Immature natural killer cell (primary cell): ENCODE results near the gene IL15RA. TPM values are rescaled to one million over a fixed set of nuclear protein-coding genes. Genes with fewer than 3 reads are reported as not detected.
"Not testable (repeated sequence)": the region's sequence is repeated elsewhere in the genome, so short reads cannot be mapped to it uniquely, and the experiment has no call there.

Experiments
- DNase-seq, 3 donors: peaks; one replicate each; pipeline ENCODE4 v3.0.0; 2022; ENCODE audit warnings: mixed read lengths in 1 of 3
- H3K27ac Mint-ChIP-seq, 6 donors: one replicate each; pipeline ENCODE4 v1.8.0; 2020; ENCODE audit warnings: mixed read lengths in 6 of 6, mild to moderate bottlenecking in 5 of 6, inconsistent platforms in 4 of 6, moderate library complexity in 3 of 6
- H3K27me3 Mint-ChIP-seq, 3 donors: one replicate each; pipeline ENCODE4 v1.8.0; 2020 to 2021; ENCODE audit warnings: low read depth in 3 of 3, mild to moderate bottlenecking in 3 of 3, mixed read lengths in 3 of 3, moderate library complexity in 3 of 3, inconsistent platforms in 1 of 3
- H3K36me3 Mint-ChIP-seq, 3 donors: one replicate each; pipeline ENCODE4 v1.8.0; 2020; ENCODE audit warnings: mixed read lengths in 3 of 3, inconsistent platforms in 2 of 3, mild to moderate bottlenecking in 2 of 3
- H3K4me1 Mint-ChIP-seq, 2 donors: one replicate each; pipeline ENCODE4 v1.8.0; 2020; ENCODE audit warnings: inconsistent platforms in 2 of 2, mild to moderate bottlenecking in 2 of 2, mixed read lengths in 2 of 2, moderate library complexity in 1 of 2
- H3K4me3 Mint-ChIP-seq, 5 donors: one replicate each; pipeline ENCODE4 v1.8.0; 2020; ENCODE audit warnings: mild to moderate bottlenecking in 5 of 5, mixed read lengths in 5 of 5, inconsistent platforms in 3 of 5, moderate library complexity in 3 of 5
- H3K9me3 Mint-ChIP-seq, 6 donors: one replicate each; pipeline ENCODE4 v1.8.0; 2020; ENCODE audit warnings: mild to moderate bottlenecking in 6 of 6, mixed read lengths in 6 of 6, inconsistent platforms in 4 of 6, moderate library complexity in 3 of 6
- polyA plus RNA-seq, 3 donors: library from polyadenylated mRNA; unstranded; fragments of 300-500 nt; fragmentation: Illumina TruSeq; gene quantifications; one replicate each; pipeline ENCODE4 v1.2.3, GENCODE V29; 2021

Gene IL15RA
- polyA plus RNA-seq, 3 donors from 2014 or later, result 7.4 to 22.6 (median 14.4) TPM

GRCh38 chr10:5908676-5909075 is 68.7 kb downstream of the IL15RA start:
- H3K9me3 Mint-ChIP-seq, H3K27me3 Mint-ChIP-seq, DNase-seq, H3K27ac Mint-ChIP-seq, H3K4me3 Mint-ChIP-seq: not testable (repeated sequence)
- H3K4me1 Mint-ChIP-seq, result peaks cover 8 to 11% of the 10 kb centered on the region in 2 donors
- H3K36me3 Mint-ChIP-seq, result peaks cover 35 to 48% (median 43%) of the 10 kb centered on the region in 3 donors

GRCh38 chr10:5906651-5907050 is 70.7 kb downstream of the IL15RA start:
- peaks cover 9 to 11% of the 10 kb centered on the region in 2 donors for H3K4me1 Mint-ChIP-seq
- H3K27ac Mint-ChIP-seq, result no peak overlapping the region
- H3K4me3 Mint-ChIP-seq, result no peak overlapping the region
- H3K36me3 Mint-ChIP-seq, result peaks cover 24 to 38% (median 34%) of the 10 kb centered on the region in 3 donors
- no peaks in the 10 kb centered on the region for H3K9me3 Mint-ChIP-seq
- H3K27me3 Mint-ChIP-seq, result peaks cover 0 to 2% (median 0%) of the 10 kb centered on the region in 3 donors
- DNase-seq, result no peak

- Mint-ChIP-seq H3K9me3 (no peaks in the 10 kb centered on the region), H3K4me1 (peaks cover 9 to 11% of the 10 kb centered on the region in 2 donors), H3K27me3 (peaks cover 0 to 2% (median 0%) of the 10 kb centered on the region in 3 donors), H3K36me3 (peaks cover 18 to 35% (median 31%) of the 10 kb centered on the region in 3 donors), H3K4me3 (no peak overlapping the region), H3K27ac (no peak overlapping the region)
- no peak for DNase-seq
Observed at GRCh38 chr10:5905854-5906507, 71.4 kb downstream of the IL15RA start.

DNA sequence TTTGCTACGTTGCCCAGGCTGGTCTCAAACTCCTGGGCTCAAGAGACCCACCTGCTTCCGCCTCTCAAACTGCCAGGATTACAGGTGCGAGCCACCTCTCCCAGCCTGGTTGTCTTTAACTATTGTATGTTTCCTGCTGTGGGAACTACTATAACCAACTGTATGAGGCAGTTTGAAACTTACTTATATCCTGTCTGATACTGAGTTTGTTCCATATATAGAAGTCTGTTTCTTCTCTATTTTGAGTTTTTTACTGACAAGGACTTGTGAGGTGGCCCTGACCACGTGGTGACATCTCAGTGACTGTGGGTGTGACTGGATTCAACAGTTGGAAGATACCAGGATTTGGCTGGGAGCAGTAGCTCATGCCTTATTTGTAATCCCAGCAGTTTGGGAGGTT is 73.1 kb downstream of the IL15RA start:
- H3K4me3 Mint-ChIP-seq, result no peak overlapping the region
- no peak for DNase-seq
- H3K27me3 Mint-ChIP-seq, result no peaks in the 10 kb centered on the region
- H3K36me3 Mint-ChIP-seq, result peaks cover 12 to 29% (median 25%) of the 10 kb centered on the region in 3 donors
- H3K9me3 Mint-ChIP-seq, result no peaks in the 10 kb centered on the region
- H3K27ac Mint-ChIP-seq, result no peak overlapping the region
- H3K4me1 Mint-ChIP-seq, result peaks cover 9 to 13% of the 10 kb centered on the region in 2 donors

- H3K36me3 Mint-ChIP-seq, result peaks cover 7 to 25% (median 20%) of the 10 kb centered on the region in 3 donors
- peak overlapping the region in 1 of 6 donors; percentile 34 for H3K27ac Mint-ChIP-seq
Observed at GRCh38 chr10:5903563-5903962, 73.8 kb downstream of the IL15RA start.

GRCh38 chr10:5902511-5903274 is 74.7 kb downstream of the IL15RA start:
- H3K27ac Mint-ChIP-seq, result no peak overlapping the region
- peaks cover 7 to 15% of the 10 kb centered on the region in 2 donors for H3K4me1 Mint-ChIP-seq
- no peaks in the 10 kb centered on the region for H3K27me3 Mint-ChIP-seq
- DNase-seq, result no peak
- no peaks in the 10 kb centered on the region for H3K9me3 Mint-ChIP-seq
- H3K4me3 Mint-ChIP-seq, result no peak overlapping the region
- H3K36me3 Mint-ChIP-seq, result peaks cover 6 to 19% (median 18%) of the 10 kb centered on the region in 3 donors

More at GRCh38 chr10:5903563-5903962, 73.8 kb downstream of the IL15RA start:
- DNase-seq, result no peak
- H3K27me3 Mint-ChIP-seq, result no peaks in the 10 kb centered on the region
- no peak overlapping the region for H3K4me3 Mint-ChIP-seq
- peaks cover 9 to 17% of the 10 kb centered on the region in 2 donors for H3K4me1 Mint-ChIP-seq
- H3K9me3 Mint-ChIP-seq, result no peaks in the 10 kb centered on the region

Other genes with a start within 250 kb of the IL15RA start
- 100 to 1,000 TPM; 181 to 290 (median 199) TPM for gene GDI2, start 164.1 kb downstream of the IL15RA start, polyA plus RNA-seq
- gene ANKRD16, start 87.7 kb downstream of the IL15RA start, polyA plus RNA-seq, result 1 to 10 TPM; 3.2 to 5.0 (median 3.2) TPM
- 10 to 100 TPM; 32.6 to 60.6 (median 46.8) TPM for gene FBH1, start 87.3 kb downstream of the IL15RA start, polyA plus RNA-seq
- 1 to 10 TPM; 2.7 to 3.9 (median 3.6) TPM for gene IL2RA, start 84.8 kb upstream of the IL15RA start, polyA plus RNA-seq
- gene RBM17, start 111.5 kb upstream of the IL15RA start, polyA plus RNA-seq, result 10 to 100 TPM; 30.9 to 91.5 (median 55.5) TPM
- 1 to 10 TPM; 3.2 to 8.0 (median 3.9) TPM for gene PFKFB3, start 225.4 kb upstream of the IL15RA start, polyA plus RNA-seq